Esophagus squamous epithelium (tissue), 5 donors: Measurements from ENCODE around the gene ADGRB3. TPM values are rescaled to one million over a fixed set of nuclear protein-coding genes. Genes with fewer than 3 reads are reported as not detected.
"Not testable (repeated sequence)": the region's sequence is repeated elsewhere in the genome, so short reads cannot be mapped to it uniquely, and the experiment has no call there.

Source experiments
- DNase-seq: peaks from one replicate; lab custom pipeline; 2025; lab: John Stamatoyannopoulos, UW
- H3K27ac ChIP-seq, 4 donors: fragments of 200-600 bp; sonication (generic); one replicate each; pipeline ENCODE4 v1.5.1; 2016 to 2019; ENCODE audit warnings: mild to moderate bottlenecking in 1 of 4
- H3K27me3 ChIP-seq, 4 donors: fragments of 200-600 bp; sonication (generic); 1 replicate in 3 of 4; 2 replicates in 1 of 4; pipeline versions ENCODE4 v1.5.1 to v1.6.0; 2017 to 2021; ENCODE audit warnings: antibody characterized with exemption in 1 of 4
- H3K36me3 ChIP-seq, 3 donors: fragments of 200-600 bp; sonication (generic); one replicate each; pipeline ENCODE4 v1.5.1; 2016 to 2019
- H3K4me1 ChIP-seq, 3 donors: fragments of 200-600 bp; sonication (generic); one replicate each; pipeline ENCODE4 v1.5.1; 2017 to 2019
- H3K4me3 ChIP-seq, 4 donors: fragments of 200-600 bp; sonication (generic); 1 replicate in 3 of 4; 2 replicates in 1 of 4; pipeline ENCODE4 v1.5.1; 2016 to 2019; ENCODE audit warnings: mild to moderate bottlenecking in 2 of 4, moderate library complexity in 1 of 4
- H3K9me3 ChIP-seq, 3 donors: fragments of 200-600 bp; sonication (generic); one replicate each; pipeline ENCODE4 v1.5.1; 2016 to 2019
- POLR2A ChIP-seq, 4 donors: fragments of 450-650 bp; IDR thresholded peaks; one replicate each; pipeline ENCODE4 v1.6.1; 2017; ENCODE audit warnings: antibody characterized with exemption in 4 of 4, mild to moderate bottlenecking in 4 of 4, moderate library complexity in 3 of 4
- WGBS, 2 donors: methylation state at CpG; one replicate each; pipeline ENCODE4 v1.1.5; 2018; 5-methylcytosine and 5-hydroxymethylcytosine counted together
- intact Hi-C: fragments of 100-400 bp; cut with DNase I; formaldehyde crosslinking; loops from one replicate; pipeline ENCODE4 v1.15.0; 2022
- total RNA-seq, 4 donors: library from RNA; depleted of rRNA; stranded (reverse); fragments of >200 nt; gene quantifications; one replicate each; pipeline ENCODE4 v1.1.0, GENCODE V29; 2016
- TF ChIP-seq, protein P1 (sequence below), 6 experiments: fragments of 450-650 bp in 4 of 6; fragments of 200-600 bp in 2 of 6; sonication (generic) in 2 of 6; IDR thresholded peaks; one replicate each; pipeline ENCODE4 v1.5.1; 2016 to 2019; ENCODE audit warnings: antibody characterized with exemption in 6 of 6, mild to moderate bottlenecking in 4 of 6, moderate library complexity in 4 of 6
- donor health status: DM: yes; HTN: yes; CAD: no.

Gene ADGRB3
- total RNA-seq, 4 donors from 2014 or later, result 0.04 to 1.1 (median 0.32) TPM

DNA sequence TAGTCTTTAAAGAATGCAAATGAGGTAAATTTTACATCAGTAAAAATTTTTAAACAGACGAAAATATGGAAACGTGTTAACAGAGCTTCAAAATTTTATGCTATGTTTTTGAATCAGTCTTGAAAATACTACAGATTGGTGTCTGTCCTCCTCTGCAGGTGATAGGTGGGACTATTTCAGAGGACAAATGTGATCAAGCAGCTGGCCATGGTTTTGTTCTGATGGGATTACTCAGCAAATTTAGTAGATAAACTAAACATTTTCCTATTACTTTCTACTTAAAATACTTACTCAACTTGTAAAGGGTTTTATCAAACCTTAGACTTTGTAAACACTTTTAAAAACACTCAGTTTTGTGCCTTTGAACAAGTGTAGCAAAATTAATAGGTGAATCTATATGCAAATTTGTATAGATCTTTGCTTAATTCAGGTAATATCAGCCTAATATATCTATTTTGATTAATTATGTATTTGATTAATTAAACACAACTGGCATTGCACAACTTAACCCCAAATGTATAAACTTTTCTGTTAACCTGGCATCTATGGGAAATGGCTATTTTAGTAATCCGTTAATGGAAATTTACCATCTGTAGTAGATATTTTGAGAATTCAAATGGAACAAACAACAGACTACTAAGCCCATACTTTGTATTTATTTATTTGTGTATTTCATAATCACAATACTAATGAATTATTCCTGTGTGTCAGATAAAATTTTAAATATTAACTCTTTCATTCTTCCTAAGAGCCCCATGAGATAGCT lies 22.5 kb downstream of the ADGRB3 start:
- H3K36me3 ChIP-seq, result no peaks in the 10 kb centered on the region
- H3K27ac ChIP-seq, result no peak overlapping the region
- intact Hi-C loops, result no loop called here
- H3K9me3 ChIP-seq, result no peaks in the 10 kb centered on the region
- H3K4me3 ChIP-seq, result no peak overlapping the region
- no peaks in the 10 kb centered on the region for H3K27me3 ChIP-seq
- TF ChIP-seq POLR2A (IDR thresholded peaks at IDR 0.05), result no peak
- TF ChIP-seq, protein P1, sequence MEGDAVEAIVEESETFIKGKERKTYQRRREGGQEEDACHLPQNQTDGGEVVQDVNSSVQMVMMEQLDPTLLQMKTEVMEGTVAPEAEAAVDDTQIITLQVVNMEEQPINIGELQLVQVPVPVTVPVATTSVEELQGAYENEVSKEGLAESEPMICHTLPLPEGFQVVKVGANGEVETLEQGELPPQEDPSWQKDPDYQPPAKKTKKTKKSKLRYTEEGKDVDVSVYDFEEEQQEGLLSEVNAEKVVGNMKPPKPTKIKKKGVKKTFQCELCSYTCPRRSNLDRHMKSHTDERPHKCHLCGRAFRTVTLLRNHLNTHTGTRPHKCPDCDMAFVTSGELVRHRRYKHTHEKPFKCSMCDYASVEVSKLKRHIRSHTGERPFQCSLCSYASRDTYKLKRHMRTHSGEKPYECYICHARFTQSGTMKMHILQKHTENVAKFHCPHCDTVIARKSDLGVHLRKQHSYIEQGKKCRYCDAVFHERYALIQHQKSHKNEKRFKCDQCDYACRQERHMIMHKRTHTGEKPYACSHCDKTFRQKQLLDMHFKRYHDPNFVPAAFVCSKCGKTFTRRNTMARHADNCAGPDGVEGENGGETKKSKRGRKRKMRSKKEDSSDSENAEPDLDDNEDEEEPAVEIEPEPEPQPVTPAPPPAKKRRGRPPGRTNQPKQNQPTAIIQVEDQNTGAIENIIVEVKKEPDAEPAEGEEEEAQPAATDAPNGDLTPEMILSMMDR (IDR thresholded peaks at IDR 0.05), result no peak
- DNase-seq, result no peak
- WGBS, 2 donors, result 55 to 57% methylated on average over 3 of the region's 3 CpGs
- H3K4me1 ChIP-seq, result no peaks in the 10 kb centered on the region

DNA sequence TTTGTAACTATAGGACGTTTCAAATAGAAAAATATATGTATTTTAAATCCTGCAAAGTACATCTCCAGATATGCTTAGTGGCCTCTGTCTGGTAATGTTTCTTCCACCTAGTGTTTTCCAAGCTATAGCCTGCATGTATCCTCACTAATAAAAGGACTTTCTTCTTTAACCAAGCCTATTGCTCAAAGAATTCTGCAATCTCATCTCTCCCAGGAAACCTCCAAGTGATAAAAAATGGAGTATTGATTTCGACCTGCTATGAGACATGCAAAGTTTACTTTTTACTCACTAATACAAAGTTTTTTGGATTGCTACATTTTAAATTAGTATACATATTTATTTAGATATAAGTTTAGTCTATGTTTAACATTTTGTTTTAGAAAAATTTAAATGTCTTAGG lies 23.3 kb downstream of the ADGRB3 start:
- Histone ChIP-seq H3K4me3 (no peak overlapping the region), H3K4me1 (no peaks in the 10 kb centered on the region), H3K9me3 (no peaks in the 10 kb centered on the region), H3K27me3 (no peaks in the 10 kb centered on the region), H3K36me3 (no peaks in the 10 kb centered on the region), H3K27ac (no peak overlapping the region)
- no peak for TF ChIP-seq POLR2A (IDR thresholded peaks at IDR 0.05)
- TF ChIP-seq, protein P1 (IDR thresholded peaks at IDR 0.05), result no peak
- no peak for DNase-seq
- intact Hi-C loops, result no loop called here
- WGBS, 2 donors, result 48 to 50% methylated on average over 2 of the region's 2 CpGs

DNA sequence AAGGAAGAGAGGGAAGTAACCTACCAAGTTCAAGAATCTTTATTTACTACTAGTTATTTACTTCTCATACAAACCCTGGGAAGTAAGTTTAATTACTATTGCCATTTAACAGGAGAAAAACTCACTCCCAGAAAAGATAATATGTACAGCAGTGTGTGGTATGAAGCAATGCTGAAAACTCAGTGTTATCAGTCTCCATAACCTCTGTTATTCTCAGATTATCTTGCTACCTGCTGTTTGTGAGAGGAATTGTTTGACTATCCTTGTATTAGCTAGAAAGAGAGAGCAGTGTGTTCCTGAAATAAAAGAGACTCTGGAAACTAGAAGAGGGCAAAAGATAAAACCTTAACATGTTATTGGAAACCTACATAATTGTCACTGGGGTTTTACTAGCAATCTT lies 38.2 kb downstream of the ADGRB3 start:
- H3K36me3 ChIP-seq, result no peaks in the 10 kb centered on the region
- H3K9me3 ChIP-seq, result no peaks in the 10 kb centered on the region
- DNase-seq, result no peak
- no peaks in the 10 kb centered on the region for H3K4me1 ChIP-seq
- intact Hi-C loops, result no loop called here
- H3K27me3 ChIP-seq, result no peaks in the 10 kb centered on the region
- no peak for TF ChIP-seq POLR2A (IDR thresholded peaks at IDR 0.05)
- TF ChIP-seq, protein P1 (IDR thresholded peaks at IDR 0.05), result no peak
- no peak overlapping the region for H3K4me3 ChIP-seq
- H3K27ac ChIP-seq, result no peak overlapping the region

DNA sequence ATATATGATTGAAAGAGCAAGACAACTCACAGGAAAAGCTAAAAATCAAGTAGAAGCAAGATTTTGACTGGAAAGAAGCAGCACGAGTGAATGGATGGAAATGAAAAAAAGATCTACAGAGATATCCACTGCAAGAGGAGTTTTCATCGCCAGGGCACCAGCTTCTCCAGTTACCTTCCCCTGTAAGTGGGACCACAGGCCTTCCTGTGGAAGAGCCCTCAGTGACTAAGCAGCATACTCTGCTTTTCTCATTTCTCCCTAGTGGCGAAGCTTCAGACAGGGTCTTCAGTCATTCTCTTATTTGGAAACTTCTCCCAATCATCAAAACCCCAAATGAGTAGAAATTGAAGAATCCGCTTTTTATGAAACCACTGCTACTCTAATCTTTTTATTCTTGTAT lies 40.5 kb downstream of the ADGRB3 start:
- WGBS, 2 donors, result 76 to 81% methylated on average over 4 of the region's 4 CpGs
- no peaks in the 10 kb centered on the region for H3K27me3 ChIP-seq

DNA sequence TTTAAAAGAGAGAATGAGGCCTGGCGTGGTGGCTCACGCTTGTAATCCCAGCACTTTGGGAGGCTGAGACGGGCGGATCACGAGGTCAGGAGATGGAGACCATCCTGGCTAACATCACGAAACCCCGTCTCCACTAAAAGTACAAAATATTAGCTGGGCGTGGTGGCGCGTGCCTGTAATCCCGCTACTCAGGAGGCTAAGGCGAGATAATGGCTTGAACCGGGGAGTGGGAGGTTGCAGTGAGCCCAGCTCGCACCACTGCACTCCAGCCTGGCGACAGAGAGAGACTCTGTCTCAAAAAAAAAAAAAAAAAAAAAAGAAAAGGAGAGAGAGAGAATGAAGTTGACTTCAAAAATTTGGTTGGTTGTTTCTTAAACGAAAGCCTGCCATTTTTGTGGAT lies 41.0 kb downstream of the ADGRB3 start:
- WGBS, 2 donors, result 78 to 86% methylated on average over 14 of the region's 16 CpGs
- DNase-seq, H3K9me3 ChIP-seq: not testable (repeated sequence)

More for the DNA sequence above, 40.5 kb downstream of the ADGRB3 start:
- intact Hi-C loops, result no loop called here
- H3K4me1 ChIP-seq, result no peaks in the 10 kb centered on the region
- no peak overlapping the region for H3K27ac ChIP-seq
- no peak for DNase-seq
- no peaks in the 10 kb centered on the region for H3K36me3 ChIP-seq
- no peak overlapping the region for H3K4me3 ChIP-seq
- TF ChIP-seq POLR2A (IDR thresholded peaks at IDR 0.05), result no peak
- TF ChIP-seq, protein P1 (IDR thresholded peaks at IDR 0.05), result no peak
- H3K9me3 ChIP-seq, result no peaks in the 10 kb centered on the region

More for the DNA sequence above, 41.0 kb downstream of the ADGRB3 start:
- intact Hi-C loops, H3K36me3 ChIP-seq, H3K27ac ChIP-seq, H3K4me1 ChIP-seq, H3K4me3 ChIP-seq, H3K27me3 ChIP-seq: not testable (repeated sequence)
